OCI-LY3 (cell line): Measurements from ENCODE around the gene XXYLT1.

Source experiments
- H2AFZ ChIP-seq: fragments of 200-600, 300-600 bp; shearing (Covaris generic); 2 replicates; pipeline ENCODE4 v1.6.0; 2014; ENCODE audit warnings: antibody characterized with exemption, low read depth, low read length
- H3K27ac ChIP-seq: fragments of 200-600, 300-600 bp; sonication (generic); 2 replicates; pipeline ENCODE4 v1.5.1; 2014; ENCODE audit warnings: mild to moderate bottlenecking, low read length, moderate library complexity, mixed read lengths
- H3K27me3 ChIP-seq: fragments of 200-600, 300-600 bp; sonication (generic); 2 replicates; pipeline ENCODE4 v1.6.1; 2014; ENCODE audit warnings: low read depth, low read length, mixed read lengths
- H3K36me3 ChIP-seq: fragments of 200-600, 300-600 bp; sonication (generic); replicated peaks from 2 replicates; pipeline ENCODE3; 2014; ENCODE audit warnings: low read depth, low read length, mixed read lengths
- H3K4me1 ChIP-seq: fragments of 300-600, 200-600 bp; sonication (generic); 2 replicates; pipeline ENCODE4 v1.6.1; 2014; ENCODE audit warnings: low read length, mixed read lengths
- H3K4me2 ChIP-seq: fragments of 200-600, 300-600 bp; sonication (generic); 2 replicates; pipeline ENCODE4 v1.6.1; 2014; ENCODE audit warnings: low read length, mixed read lengths
- H3K4me3 ChIP-seq: fragments of 300-600, 200-600 bp; sonication (generic); 2 replicates; pipeline ENCODE4 v1.5.1; 2014; ENCODE audit warnings: antibody characterized with exemption, mild to moderate bottlenecking, low read length, moderate library complexity
- H3K79me2 ChIP-seq: fragments of 300-600, 200-600 bp; shearing (Covaris generic); 2 replicates; pipeline ENCODE4 v1.6.1; 2014; ENCODE audit warnings: mild to moderate bottlenecking, low read length, mixed read lengths
- H3K9ac ChIP-seq: fragments of 300-600, 200-600 bp; shearing (Covaris generic); 2 replicates; pipeline ENCODE4 v1.6.0; 2014; ENCODE audit warnings: mild to moderate bottlenecking, low read length, moderate library complexity
- H3K9me3 ChIP-seq: fragments of 200-600, 300-600 bp; shearing (Covaris generic); 2 replicates; pipeline ENCODE4 v1.6.1; 2014; ENCODE audit warnings: low read length, mixed read lengths; ENCODE audit not compliant: insufficient read depth
- H4K20me1 ChIP-seq: fragments of 200-600, 300-600 bp; sonication (generic); 2 replicates; pipeline ENCODE4 v1.6.1; 2016; ENCODE audit warnings: low read length, mixed read lengths; ENCODE audit not compliant: insufficient read depth
- EZH2phosphoT487 ChIP-seq: fragments of 200-600 bp; shearing (Covaris generic); IDR thresholded peaks from 2 replicates; pipeline ENCODE4 v1.6.1; 2018; ENCODE audit warnings: antibody characterized with exemption, mixed run types, low read depth
- TF ChIP-seq, protein P1 (sequence below): fragments of 200-600, 300-600 bp; sonication (generic); IDR thresholded peaks from 2 replicates; pipeline ENCODE4 v1.5.1; 2014; ENCODE audit warnings: antibody characterized with exemption, low read length, low read depth

Gene XXYLT1

DNA sequence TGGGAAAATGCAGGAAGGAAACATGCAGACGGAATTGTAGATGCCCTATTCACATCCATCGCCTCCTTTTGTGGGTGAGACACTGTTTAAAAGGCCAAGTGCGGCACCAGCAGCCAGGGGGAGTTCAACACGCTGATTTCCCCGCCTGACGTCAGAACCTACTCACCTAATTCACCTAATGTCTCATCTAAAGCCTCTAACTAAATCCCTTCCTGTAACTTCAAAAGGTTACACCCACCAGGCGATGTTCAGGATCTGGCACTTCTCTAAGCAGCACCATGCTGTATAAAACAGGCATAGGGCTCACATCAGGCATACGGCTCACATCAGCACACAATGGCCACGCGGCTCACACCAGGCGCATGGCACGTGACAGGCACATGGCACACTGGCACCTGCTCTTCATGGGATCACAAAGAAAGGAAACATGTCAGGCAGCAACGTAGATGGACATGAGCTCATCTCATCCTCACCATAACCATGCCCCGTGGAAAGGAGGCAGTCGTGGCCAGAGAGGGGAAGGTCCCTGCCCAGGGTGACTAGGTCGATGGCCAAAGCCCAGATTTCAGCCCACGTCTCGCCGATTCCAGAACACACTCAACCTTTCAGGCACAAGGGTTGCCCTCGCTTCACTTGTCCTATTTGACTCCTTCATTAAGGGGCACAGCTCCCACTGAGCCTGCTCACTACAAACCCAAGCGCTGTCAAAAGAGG lies 21.7 kb downstream of the XXYLT1 start:
- no peak overlapping the region for H3K4me2 ChIP-seq
- H3K27ac ChIP-seq = no peak overlapping the region
- no peaks in the 10 kb centered on the region for H3K27me3 ChIP-seq
- no peak overlapping the region for H2AFZ ChIP-seq
- H3K4me1 ChIP-seq = peaks cover 35% of the 10 kb centered on the region
- no peaks in the 10 kb centered on the region for H3K36me3 ChIP-seq
- no peaks in the 10 kb centered on the region for H4K20me1 ChIP-seq
- H3K4me3 ChIP-seq = no peak overlapping the region
- H3K79me2 ChIP-seq = peaks cover 19% of the 10 kb centered on the region
- TF ChIP-seq EZH2phosphoT487 = no peak
- TF ChIP-seq, protein P1, sequence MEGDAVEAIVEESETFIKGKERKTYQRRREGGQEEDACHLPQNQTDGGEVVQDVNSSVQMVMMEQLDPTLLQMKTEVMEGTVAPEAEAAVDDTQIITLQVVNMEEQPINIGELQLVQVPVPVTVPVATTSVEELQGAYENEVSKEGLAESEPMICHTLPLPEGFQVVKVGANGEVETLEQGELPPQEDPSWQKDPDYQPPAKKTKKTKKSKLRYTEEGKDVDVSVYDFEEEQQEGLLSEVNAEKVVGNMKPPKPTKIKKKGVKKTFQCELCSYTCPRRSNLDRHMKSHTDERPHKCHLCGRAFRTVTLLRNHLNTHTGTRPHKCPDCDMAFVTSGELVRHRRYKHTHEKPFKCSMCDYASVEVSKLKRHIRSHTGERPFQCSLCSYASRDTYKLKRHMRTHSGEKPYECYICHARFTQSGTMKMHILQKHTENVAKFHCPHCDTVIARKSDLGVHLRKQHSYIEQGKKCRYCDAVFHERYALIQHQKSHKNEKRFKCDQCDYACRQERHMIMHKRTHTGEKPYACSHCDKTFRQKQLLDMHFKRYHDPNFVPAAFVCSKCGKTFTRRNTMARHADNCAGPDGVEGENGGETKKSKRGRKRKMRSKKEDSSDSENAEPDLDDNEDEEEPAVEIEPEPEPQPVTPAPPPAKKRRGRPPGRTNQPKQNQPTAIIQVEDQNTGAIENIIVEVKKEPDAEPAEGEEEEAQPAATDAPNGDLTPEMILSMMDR = no peak
- no peaks in the 10 kb centered on the region for H3K9me3 ChIP-seq
- no peak overlapping the region for H3K9ac ChIP-seq

DNA sequence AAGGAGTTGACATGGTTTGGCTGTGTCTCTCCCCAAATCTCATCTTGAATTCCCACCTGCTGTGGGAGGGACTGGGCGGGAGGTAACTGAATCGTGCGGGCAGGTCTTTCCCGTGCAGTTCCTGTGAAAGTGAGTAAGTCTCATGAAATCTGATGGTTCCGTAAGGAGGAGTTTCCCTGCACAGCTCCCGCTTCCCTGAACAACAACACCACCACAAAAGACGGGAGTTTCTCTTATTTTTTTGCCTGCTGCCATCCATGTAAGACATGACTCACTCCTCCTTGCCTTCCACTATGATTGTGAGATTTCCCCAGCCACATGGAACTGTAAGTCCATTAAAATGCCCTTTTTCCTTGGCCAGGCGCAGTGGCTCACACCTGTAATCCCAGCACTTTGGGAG lies 22.7 kb downstream of the XXYLT1 start:
- Histone ChIP-seq H3K4me3 (no peak overlapping the region), H3K27me3 (no peaks in the 10 kb centered on the region), H3K9ac (no peak overlapping the region), H4K20me1 (no peaks in the 10 kb centered on the region), H3K79me2 (peaks cover 19% of the 10 kb centered on the region), H3K9me3 (no peaks in the 10 kb centered on the region), H3K4me1 (peaks cover 35% of the 10 kb centered on the region), H2AFZ (no peak overlapping the region), H3K36me3 (no peaks in the 10 kb centered on the region), H3K4me2 (no peak overlapping the region), H3K27ac (no peak overlapping the region)
- TF ChIP-seq EZH2phosphoT487 = no peak
- TF ChIP-seq, protein P1 = no peak

DNA sequence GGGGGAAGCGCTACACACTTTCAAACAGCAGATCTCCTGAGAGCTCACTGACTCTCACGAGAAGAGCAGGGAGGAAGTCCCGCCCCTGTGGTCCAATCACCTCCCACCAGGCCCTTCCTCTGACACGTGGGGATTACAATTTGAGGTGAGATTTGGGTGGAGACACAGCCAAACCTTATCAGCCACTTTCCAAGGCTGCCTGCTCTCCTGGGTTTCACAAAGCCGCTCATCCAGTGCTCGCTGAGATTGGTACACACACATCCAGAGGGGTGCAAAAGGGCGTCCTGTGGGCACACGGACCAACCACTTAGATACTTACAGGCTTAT lies 23.1 kb downstream of the XXYLT1 start:
- H2AFZ ChIP-seq = no peak overlapping the region
- H3K27ac ChIP-seq = no peak overlapping the region
- H4K20me1 ChIP-seq = no peaks in the 10 kb centered on the region
- no peak overlapping the region for H3K4me3 ChIP-seq
- H3K9me3 ChIP-seq = no peaks in the 10 kb centered on the region
- no peaks in the 10 kb centered on the region for H3K36me3 ChIP-seq
- H3K9ac ChIP-seq = no peak overlapping the region
- H3K4me2 ChIP-seq = no peak overlapping the region
- peaks cover 30% of the 10 kb centered on the region for H3K4me1 ChIP-seq
- no peaks in the 10 kb centered on the region for H3K27me3 ChIP-seq
- no peak for TF ChIP-seq EZH2phosphoT487
- TF ChIP-seq, protein P1 = no peak
- peaks cover 15% of the 10 kb centered on the region for H3K79me2 ChIP-seq

DNA sequence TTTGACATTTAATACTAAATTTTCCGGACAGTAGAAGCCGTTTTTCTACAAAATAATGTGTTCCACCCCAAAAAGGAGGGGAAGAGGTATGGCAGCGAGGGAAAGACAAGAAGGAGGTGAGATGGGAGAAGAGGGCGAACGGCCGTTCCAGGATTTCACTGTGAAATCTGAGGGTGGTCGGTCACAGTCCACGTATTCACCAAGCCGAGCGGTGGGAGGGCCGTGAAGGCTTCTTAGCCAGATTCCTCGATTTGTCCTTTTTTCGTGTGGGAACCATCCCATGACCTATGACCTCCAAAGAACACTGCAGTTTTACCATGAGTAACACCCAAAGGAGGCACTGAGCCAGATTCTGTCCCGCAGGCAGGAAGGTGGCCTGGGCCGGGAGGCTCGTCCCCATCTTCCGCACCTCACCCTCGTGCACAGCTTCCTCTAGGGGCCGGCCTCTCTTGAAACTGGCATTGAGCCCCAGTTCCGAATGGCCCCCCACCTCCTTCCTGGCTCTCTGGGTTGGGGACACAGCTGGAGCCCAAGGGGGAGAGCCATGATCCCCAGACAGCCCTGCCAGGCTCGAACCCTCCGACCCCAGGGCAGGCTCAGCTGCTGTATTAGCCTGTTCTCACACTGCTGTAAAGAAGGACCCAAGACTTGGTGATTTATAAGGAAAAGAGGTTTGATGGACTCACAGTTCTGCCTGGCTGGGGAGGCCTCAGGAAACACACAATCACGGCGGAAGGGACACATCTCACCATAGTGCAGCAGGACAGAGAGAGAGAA lies 23.7 kb downstream of the XXYLT1 start:
- H3K4me3 ChIP-seq = no peak overlapping the region
- H3K4me2 ChIP-seq = no peak overlapping the region
- no peak overlapping the region for H3K27ac ChIP-seq
- H3K36me3 ChIP-seq = no peaks in the 10 kb centered on the region
- no peaks in the 10 kb centered on the region for H3K27me3 ChIP-seq
- peaks cover 13% of the 10 kb centered on the region for H3K79me2 ChIP-seq
- H3K4me1 ChIP-seq = peaks cover 25% of the 10 kb centered on the region
- TF ChIP-seq, protein P1 = no peak
- TF ChIP-seq EZH2phosphoT487 = no peak
- no peaks in the 10 kb centered on the region for H4K20me1 ChIP-seq
- H2AFZ ChIP-seq = no peak overlapping the region
- no peak overlapping the region for H3K9ac ChIP-seq
- H3K9me3 ChIP-seq = no peaks in the 10 kb centered on the region
